GM18907 (cell line): Measurements from ENCODE around the gene NUMB.

Experiments
- ATAC-seq: cut with Tn5 transposase; IDR thresholded peaks from one replicate; pipeline ENCODE4 v1.9.1; 2021; ENCODE audit warnings: mild to moderate bottlenecking, moderate library complexity; ENCODE audit not compliant: unreplicated experiment

Gene NUMB

GRCh38 chr14:73264080-73264884 lies 194.1 kb downstream of the NUMB start:
- no peak for ATAC-seq

GRCh38 chr14:73263606-73264005 lies 194.7 kb downstream of the NUMB start:
- no peak for ATAC-seq

- ATAC-seq: no peak
Measured at GRCh38 chr14:73262427-73263183, 195.7 kb downstream of the NUMB start.

- no peak for ATAC-seq
Measured at GRCh38 chr14:73261520-73262426, 196.6 kb downstream of the NUMB start.

GRCh38 chr14:73261075-73261474 lies 197.3 kb downstream of the NUMB start:
- ATAC-seq: no peak

GRCh38 chr14:73260574-73260973 lies 197.8 kb downstream of the NUMB start:
- no peak for ATAC-seq

GRCh38 chr14:73259837-73260236 lies 198.5 kb downstream of the NUMB start:
- no peak for ATAC-seq

- ATAC-seq: no peak
Measured at GRCh38 chr14:73258845-73259611, 199.3 kb downstream of the NUMB start.

- no peak for ATAC-seq
Measured at GRCh38 chr14:73258076-73258475, 200.3 kb downstream of the NUMB start.

GRCh38 chr14:73255693-73256225 lies 202.6 kb downstream of the NUMB start:
- ATAC-seq: no peak

GRCh38 chr14:73255005-73255400 lies 203.3 kb downstream of the NUMB start:
- ATAC-seq: no peak

- no peak for ATAC-seq
Measured at GRCh38 chr14:73254247-73255004, 203.9 kb downstream of the NUMB start.

- no peak for ATAC-seq
Measured at GRCh38 chr14:73253721-73254120, 204.6 kb downstream of the NUMB start.

- no peak for ATAC-seq
Measured at GRCh38 chr14:73253323-73253610, 205.1 kb downstream of the NUMB start.

- no peak for ATAC-seq
Measured at GRCh38 chr14:73252491-73253322, 205.6 kb downstream of the NUMB start.

- no peak for ATAC-seq
Measured at GRCh38 chr14:73251516-73252215, 206.7 kb downstream of the NUMB start.

- ATAC-seq: no peak
Measured at GRCh38 chr14:73250781-73251500, 207.4 kb downstream of the NUMB start.

GRCh38 chr14:73250317-73250713 lies 208.0 kb downstream of the NUMB start:
- ATAC-seq: no peak
